HG03571 (cell line): ENCODE data around the gene GATAD2A.

Experiments
- ATAC-seq: cut with Tn5 transposase; IDR thresholded peaks from one replicate; pipeline ENCODE4 v1.9.1; 2021; ENCODE audit not compliant: unreplicated experiment

Gene GATAD2A

GRCh38 chr19:19528721-19529490 is 123.4 kb downstream of the GATAD2A start, which contains the start of gene YJEFN3:
TSS of gene YJEFN3 (plus strand) at chr19:19528911. CDS start at chr19:19528933, 22 bp downstream.
- no peak for ATAC-seq

- ATAC-seq = no peak
These were observed 124.4 kb downstream of the GATAD2A start for GRCh38 chr19:19529783-19530422.

DNA sequence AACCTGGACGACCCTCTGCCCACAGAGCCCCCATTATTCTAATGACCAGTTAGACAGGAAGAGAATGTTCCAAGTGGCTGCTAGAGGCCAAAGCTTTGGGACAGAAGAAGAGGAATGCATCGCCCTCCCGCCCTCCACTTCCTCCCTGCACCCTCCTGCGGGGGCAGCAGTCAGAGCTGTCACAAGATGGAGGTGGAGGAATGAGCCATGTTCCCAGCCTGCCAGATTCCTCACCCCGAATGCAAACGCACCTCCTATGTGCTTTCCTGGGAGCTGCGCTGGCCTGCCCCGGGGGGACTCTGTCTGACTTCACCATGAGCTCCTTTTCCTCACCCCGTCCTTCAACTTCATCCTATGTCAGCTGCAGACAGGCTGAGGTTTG is 124.9 kb downstream of the GATAD2A start:
- ATAC-seq = no peak

GRCh38 chr19:19530889-19531288 is 125.4 kb downstream of the GATAD2A start:
- ATAC-seq = no peak

DNA sequence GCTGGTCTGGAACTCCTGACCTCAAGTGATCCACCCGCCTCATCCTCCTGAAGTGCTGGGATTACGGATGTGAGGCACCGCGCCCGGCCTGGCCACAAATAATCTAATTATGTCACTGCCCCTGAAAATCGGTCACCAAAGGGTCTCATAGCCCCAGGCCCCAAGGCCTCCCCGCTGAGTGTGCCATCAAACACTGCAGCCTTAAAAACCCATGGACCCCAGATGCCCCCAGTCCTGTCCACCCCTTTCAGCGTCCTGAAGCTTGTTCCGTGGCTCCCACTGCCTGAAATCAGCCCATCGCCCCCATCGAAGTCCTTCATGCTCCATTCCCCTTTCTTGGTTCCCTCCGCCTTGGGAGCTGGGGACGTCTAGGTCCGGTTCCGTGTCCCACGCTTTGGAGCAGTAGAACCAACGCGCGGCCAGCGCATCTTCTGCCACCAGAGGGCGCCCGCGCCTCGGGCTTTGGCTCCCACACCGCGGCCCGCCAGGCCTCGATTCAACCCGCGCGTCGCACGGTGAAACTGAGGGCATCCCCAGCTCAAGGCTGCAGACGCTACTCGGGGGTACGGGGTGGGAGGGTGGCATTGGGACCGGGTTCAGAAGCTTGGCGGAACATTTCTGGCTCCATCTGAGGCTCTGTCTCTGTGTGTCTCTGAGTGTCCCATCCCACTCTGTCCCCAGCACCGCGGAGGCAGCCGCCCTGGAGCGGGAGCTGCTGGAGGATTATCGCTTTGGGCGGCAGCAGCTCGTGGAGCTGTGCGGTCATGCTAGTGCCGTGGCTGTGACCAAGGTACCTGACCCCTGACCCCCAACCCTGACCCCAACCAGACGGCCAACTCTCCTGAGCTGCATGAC is 126.7 kb downstream of the GATAD2A start:
- no peak for ATAC-seq

GRCh38 chr19:19532806-19533701 is 127.6 kb downstream of the GATAD2A start:
- ATAC-seq = no peak

GRCh38 chr19:19533841-19534240 is 128.4 kb downstream of the GATAD2A start:
- ATAC-seq = no peak

- ATAC-seq = no peak
These were observed 129.2 kb downstream of the GATAD2A start for GRCh38 chr19:19534556-19535265.

DNA sequence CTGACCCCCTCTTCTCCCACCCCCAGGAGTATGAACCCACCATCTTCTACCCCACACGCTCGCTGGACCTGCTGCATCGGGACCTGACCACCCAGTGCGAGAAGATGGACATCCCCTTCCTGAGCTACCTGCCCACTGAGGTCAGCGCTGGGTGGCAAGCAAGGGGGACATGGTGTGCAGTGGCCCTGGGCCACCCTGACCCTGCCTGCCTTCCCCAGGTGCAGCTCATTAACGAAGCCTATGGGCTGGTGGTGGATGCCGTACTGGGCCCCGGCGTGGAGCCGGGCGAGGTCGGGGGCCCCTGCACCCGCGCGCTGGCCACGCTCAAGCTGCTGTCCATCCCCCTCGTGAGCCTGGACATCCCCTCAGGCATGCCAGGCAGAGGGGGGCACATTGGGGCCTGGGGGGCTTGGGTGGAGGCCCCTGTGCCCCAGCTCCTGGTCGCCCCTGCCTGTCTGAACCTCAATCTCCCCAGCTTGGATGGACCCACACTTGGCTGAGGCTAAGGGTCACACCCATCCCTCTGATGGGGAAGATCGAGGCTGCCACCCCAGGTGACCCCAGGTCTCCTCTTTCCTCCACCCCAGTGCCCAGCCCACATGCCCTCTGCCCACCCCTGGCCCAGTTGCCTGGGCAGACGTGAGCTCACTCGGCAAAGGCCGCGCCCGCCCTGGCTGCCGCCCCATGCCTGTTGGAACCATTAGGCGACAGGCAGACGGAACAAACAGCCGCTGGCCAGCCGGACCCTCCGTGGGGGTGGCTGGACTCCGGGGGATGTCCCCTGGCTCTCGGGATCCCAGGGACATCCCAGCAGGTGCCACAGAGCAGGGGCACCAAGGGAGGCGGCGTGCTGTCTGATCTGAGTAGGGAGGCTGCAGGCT is 130.1 kb downstream of the GATAD2A start:
- no peak for ATAC-seq

DNA sequence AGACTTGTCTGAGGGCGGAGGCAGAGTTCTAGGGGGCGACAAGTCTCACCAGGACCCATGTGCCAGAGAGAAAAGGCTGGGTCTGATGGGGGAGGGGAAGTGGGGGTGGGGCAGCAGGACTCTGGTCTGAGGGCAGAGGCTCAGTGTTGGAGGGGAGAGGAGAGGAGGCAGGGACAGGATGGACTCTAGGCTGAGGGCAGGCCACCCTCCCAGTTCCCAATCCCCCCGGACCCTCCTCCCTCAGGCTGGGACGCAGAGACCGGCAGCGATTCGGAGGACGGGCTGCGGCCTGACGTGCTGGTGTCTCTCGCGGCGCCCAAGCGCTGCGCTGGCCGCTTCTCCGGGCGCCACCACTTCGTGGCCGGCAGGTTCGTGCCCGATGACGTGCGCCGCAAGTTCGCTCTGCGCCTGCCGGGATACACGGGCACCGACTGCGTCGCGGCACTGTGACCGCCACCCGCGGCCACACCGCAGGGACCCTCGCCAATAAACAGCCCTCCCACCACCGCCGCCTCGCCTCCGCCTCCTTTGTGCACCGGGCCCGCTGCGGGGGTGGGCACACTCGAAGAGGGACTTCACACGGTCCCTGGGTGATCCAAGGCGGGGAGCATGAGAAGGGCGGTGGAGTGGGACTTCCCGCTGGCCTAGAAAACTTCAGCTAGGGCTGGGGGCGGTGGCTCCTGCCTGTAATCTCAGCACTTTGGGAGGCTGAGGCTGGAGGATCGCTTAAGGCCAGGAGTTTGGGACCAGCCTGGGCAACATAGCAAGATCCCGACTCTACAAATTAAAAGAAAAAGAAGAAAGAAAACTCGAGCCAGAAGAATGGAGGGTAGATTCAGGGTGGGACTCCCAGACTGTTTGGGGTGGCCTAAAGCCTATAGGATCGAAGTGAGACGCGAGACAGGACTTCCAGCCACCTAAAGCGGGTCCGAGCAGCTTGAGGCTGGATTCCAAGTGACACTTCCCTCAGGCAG is 131.9 kb downstream of the GATAD2A start:
- ATAC-seq = no peak

GRCh38 chr19:19538061-19538784 is 132.7 kb downstream of the GATAD2A start, which contains the start of gene CILP2:
TSS of gene CILP2 (plus strand) at chr19:19538265. CDS start at chr19:19538350, 85 bp downstream.
- no peak for ATAC-seq

DNA sequence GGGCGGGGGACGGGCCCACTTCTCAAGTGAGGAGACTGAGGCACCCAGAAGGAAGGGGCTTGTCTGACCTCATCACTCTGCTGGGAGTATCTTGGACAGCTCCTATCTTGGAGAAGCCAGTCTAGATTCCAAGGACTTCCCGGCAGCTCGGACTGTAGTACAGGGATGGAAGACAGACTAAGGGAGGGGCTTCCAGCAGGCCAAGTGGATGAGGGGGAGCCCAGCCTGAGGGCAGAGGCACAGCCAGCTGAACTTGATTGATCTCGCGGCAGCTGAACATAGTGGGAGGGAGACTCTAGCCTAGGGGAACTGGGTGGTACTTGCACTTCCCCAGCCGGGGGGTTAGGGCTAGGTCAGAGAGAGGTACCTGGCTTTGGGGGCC is 133.3 kb downstream of the GATAD2A start:
- no peak for ATAC-seq

DNA sequence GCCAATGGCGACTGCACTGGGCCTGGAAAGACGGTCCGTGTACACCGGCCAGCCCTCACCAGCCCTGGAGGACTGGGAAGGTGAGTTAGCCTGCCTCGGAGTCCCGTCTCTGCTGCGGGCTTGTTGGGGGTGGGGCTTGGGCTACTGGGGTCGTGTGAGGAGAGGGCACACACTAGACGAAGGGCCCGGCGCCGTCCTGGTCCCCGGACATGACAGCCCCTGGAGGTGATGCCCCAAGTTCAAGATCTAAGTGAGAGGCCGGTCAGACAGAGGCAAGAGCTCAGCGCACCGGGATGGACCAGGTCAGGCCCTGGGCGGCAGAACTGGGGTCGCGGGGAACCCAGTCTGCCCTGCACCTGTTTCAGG is 134.2 kb downstream of the GATAD2A start:
- no peak for ATAC-seq

DNA sequence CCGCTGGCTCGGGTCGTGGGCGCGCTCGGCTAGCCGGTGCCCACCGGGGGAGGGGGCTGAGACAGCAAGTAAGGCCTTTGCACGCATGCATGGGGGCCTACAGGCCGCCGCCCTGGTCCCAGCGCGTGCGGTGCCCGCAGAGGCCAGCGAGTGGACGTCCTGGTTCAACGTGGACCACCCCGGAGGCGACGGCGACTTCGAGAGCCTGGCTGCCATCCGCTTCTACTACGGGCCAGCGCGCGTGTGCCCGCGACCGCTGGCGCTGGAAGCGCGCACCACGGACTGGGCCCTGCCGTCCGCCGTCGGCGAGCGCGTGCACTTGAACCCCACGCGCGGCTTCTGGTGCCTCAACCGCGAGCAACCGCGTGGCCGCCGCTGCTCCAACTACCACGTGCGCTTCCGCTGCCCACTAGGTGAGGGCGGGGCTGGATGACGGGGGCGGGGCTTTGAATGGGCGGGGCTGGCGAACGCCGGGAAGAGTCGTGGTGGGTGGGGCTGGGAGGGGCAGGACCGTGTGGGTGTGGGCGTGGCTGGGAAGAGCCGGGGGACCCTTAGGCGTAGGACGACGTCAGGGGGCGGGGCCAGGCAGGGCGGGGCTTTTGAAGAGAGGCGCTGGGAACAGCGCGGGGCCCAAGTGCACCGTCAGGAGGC is 134.7 kb downstream of the GATAD2A start:
- ATAC-seq = no peak

DNA sequence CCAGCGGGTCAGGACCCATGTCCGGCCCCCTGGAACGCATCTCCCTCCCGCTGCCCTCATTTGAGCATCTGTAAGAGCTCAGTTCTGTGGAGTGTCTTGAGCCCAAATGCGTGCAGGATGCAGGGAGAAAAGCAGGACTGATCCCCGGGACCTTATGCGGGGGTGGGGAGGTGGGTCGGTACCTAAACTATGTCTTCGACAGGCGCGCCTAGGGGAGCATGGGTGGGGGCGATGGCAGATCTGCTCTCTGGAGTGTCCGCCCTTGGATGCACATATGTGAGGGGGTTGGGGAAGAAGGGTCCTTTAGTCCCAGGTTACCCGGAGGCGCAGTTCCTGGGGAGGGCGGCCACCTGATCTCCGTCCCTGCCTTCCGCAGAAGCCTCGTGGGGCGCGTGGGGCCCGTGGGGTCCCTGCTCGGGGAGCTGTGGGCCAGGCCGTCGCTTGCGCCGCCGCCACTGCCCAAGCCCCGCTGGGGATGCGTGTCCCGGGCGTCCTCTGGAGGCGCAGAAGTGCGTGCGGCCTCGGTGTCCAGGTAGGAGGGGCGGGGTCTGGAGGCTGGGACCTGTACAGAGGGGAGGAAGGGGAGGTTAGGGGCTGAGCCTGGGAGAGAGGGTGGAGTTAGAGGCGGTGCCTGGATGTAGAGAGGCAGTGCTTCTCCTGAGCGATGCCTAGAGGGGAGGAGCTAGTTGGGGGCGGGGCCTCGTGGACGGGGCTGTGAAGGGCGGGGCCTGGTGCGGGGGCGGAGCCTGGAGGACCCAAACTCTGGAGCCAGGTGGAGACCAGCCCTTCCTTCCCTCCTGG is 135.4 kb downstream of the GATAD2A start:
- ATAC-seq = no peak

DNA sequence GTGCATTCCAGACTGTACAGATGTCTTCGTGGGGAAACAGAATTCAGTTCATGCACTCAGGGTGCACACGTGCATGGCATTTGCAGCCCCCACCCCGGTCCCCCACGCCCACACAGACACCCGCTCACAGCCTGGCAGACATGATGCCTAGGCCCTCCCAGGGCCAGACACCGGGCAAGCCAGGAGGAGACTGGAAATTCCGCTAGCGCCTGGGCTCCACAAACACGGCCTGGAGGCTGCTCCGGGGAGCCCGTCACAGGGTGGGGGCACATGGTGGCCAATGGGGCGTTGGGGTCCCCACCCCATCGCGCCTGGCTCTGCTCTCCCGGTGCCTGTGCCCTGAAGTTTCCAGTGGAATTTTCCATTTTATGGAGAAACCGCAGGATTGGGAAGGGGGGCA is 136.1 kb downstream of the GATAD2A start:
- ATAC-seq = no peak
